ENCODE measurements around the gene ALDH18A1.

GRCh38 chr10:95571390-95571789 is 85.1 kb downstream of the ALDH18A1 start:
- TF ChIP-seq CTCF (IDR thresholded peaks at IDR 0.05; ENCODE audit: low read depth, low read length): no peak
- no peak for TF ChIP-seq EZH2phosphoT487 (IDR thresholded peaks at IDR 0.05; ENCODE audit: low read depth)
